Spleen (tissue), 7 donors: ENCODE data around the gene CPA4.

ENCODE experiments used
- CTCF ChIP-seq, 11 experiments: fragments of 200-600 bp in 7 of 11; fragments of 450-650 bp in 4 of 11; sonication (generic) in 4 of 11; IDR thresholded peaks in 8 of 11; conservative IDR thresholded peaks in 3 of 11; 1 replicate in 7 of 11; 2 replicates in 4 of 11; pipeline versions ENCODE4 v1.4.0 to v1.8.0; 2016 to 2021; ENCODE audit warnings: antibody characterized with exemption in 11 of 11, inconsistent platforms in 4 of 11, mild to moderate bottlenecking in 1 of 11
- POLR2A ChIP-seq, 3 donors: fragments of 450-650 bp; IDR thresholded peaks; one replicate each; pipeline ENCODE4 v1.5.1; 2017; ENCODE audit warnings: antibody characterized with exemption in 3 of 3, mild to moderate bottlenecking in 1 of 3
- POLR2AphosphoS5 ChIP-seq, 3 donors: sonication (generic); formaldehyde crosslinking; IDR thresholded peaks; one replicate each; pipeline ENCODE4 v1.5.1; 2017; ENCODE audit warnings: antibody characterized with exemption in 3 of 3
- donor health status: DM: no; HTN: no; CAD: no; lungs with moderate emphysema.
- donor health status: DM: no; HTN: no; CAD: no.
- donor health status: DM: no; HTN: no; CAD: no.

GRCh38 chr7:130272381-130273080 is 20.4 kb upstream of the CPA4 start:
- no peak for TF ChIP-seq CTCF (IDR thresholded peaks at IDR 0.05 in 8 of 11, conservative IDR thresholded peaks at IDR 0.05 in 3 of 11)
- no peak for TF ChIP-seq POLR2A (IDR thresholded peaks at IDR 0.05)
- TF ChIP-seq POLR2AphosphoS5 (IDR thresholded peaks at IDR 0.05), result no peak
